PC-3 (cell line): Measurements from ENCODE around the gene OVOL2. TPM values are rescaled to one million over a fixed set of nuclear protein-coding genes. Genes with fewer than 3 reads are reported as not detected.
A peak's percentile ranks its signal among the peaks of the same experiment; 100 is the strongest.
"Not testable (repeated sequence)": the region's sequence is repeated elsewhere in the genome, so short reads cannot be mapped to it uniquely, and the experiment has no call there.

Experiments
- ATAC-seq: fragments of 200-7000 bp; cut with Tn5 transposase; 2 replicates; pipeline ENCODE4 v1.9.1; 2020; ENCODE audit warnings: mild to moderate bottlenecking, moderate library complexity
- BruUV-seq: library from RNA; stranded (reverse); fragments of 400-500 nt; replicated peaks from 2 replicates; lab custom pipeline; 2021; lab: Mats Ljungman, UMichigan
- CTCF ChIA-PET: fragments of 300-600 bp; sonication (Branson Sonifier 250); formaldehyde crosslinking; loops from one replicate; lab custom pipeline; 2022; ENCODE audit warnings: antibody characterized with exemption; lab: Charles Lee
- POLR2A ChIA-PET: fragments of 300-600 bp; sonication (Branson Sonifier 250); formaldehyde crosslinking; loops from one replicate; lab custom pipeline; 2022; ENCODE audit warnings: antibody characterized with exemption; ENCODE audit not compliant: unreplicated experiment; lab: Charles Lee
- DNase-seq: peaks from one replicate; pipeline ENCODE4 v3.0.0-alpha.2; 2015
- H2AFZ ChIP-seq: fragments of 300-600 bp; sonication (generic); 2 replicates; pipeline ENCODE4 v1.6.0; 2016; ENCODE audit warnings: antibody characterized with exemption, low read length
- H3F3A ChIP-seq: fragments of 300-600 bp; sonication (generic); one replicate; pipeline ENCODE4 v1.6.0; 2017; ENCODE audit warnings: antibody characterized with exemption, low read length, control low read depth, mild to moderate bottlenecking; ENCODE audit not compliant: unreplicated experiment
- H3K27ac ChIP-seq: fragments of 300-600 bp; sonication (generic); 2 replicates; pipeline ENCODE4 v1.5.1; 2016; ENCODE audit warnings: mild to moderate bottlenecking, low read length
- H3K27me3 ChIP-seq: fragments of 300-600 bp; sonication (generic); 2 replicates; pipeline ENCODE4 v1.6.1; 2016; ENCODE audit warnings: low read length, mixed read lengths
- H3K36me3 ChIP-seq: fragments of 300-600 bp; sonication (generic); 2 replicates; pipeline ENCODE4 v1.6.1; 2016; ENCODE audit warnings: low read depth, mixed run types, low read length, mixed read lengths
- H3K4me1 ChIP-seq: fragments of 300-600 bp; sonication (generic); 2 replicates; pipeline ENCODE4 v1.5.1; 2016; ENCODE audit warnings: low read length; ENCODE audit not compliant: insufficient read depth
- H3K4me2 ChIP-seq: fragments of 300-600 bp; sonication (generic); 2 replicates; pipeline ENCODE4 v1.6.0; 2016; ENCODE audit warnings: low read length
- H3K4me3 ChIP-seq: fragments of 300-600 bp; sonication (generic); 2 replicates; pipeline ENCODE4 v1.5.1; 2016; ENCODE audit warnings: mild to moderate bottlenecking, low read length, mixed read lengths
- H3K79me2 ChIP-seq: fragments of 300-600 bp; sonication (generic); 2 replicates; pipeline ENCODE4 v1.6.1; 2017; ENCODE audit warnings: low read length, mixed read lengths
- H3K9ac ChIP-seq: fragments of 300-600 bp; sonication (generic); 2 replicates; pipeline ENCODE4 v1.6.0; 2016; ENCODE audit warnings: mild to moderate bottlenecking, low read length
- H3K9me2 ChIP-seq: fragments of 300-600 bp; sonication (generic); replicated peaks from 2 replicates; pipeline ENCODE4 v1.6.1; 2016; ENCODE audit warnings: mixed run types, low read length, mixed read lengths
- H3K9me3 ChIP-seq: fragments of 300-600 bp; sonication (generic); 2 replicates; pipeline ENCODE4 v1.6.1; 2016; ENCODE audit warnings: low read length, mixed read lengths
- H4K20me1 ChIP-seq: fragments of 300-600 bp; sonication (generic); 2 replicates; pipeline ENCODE4 v1.6.1; 2016; ENCODE audit warnings: low read length, mixed read lengths
- EZH2 ChIP-seq: fragments of 300-600 bp; sonication (generic); IDR thresholded peaks from one replicate; pipeline ENCODE4 v1.6.1; 2017; ENCODE audit warnings: antibody characterized with exemption, mild to moderate bottlenecking, low read length; ENCODE audit not compliant: unreplicated experiment
- EZH2phosphoT487 ChIP-seq: fragments of 300-600 bp; sonication (generic); IDR thresholded peaks from 2 replicates; pipeline ENCODE4 v1.6.1; 2018; ENCODE audit warnings: mild to moderate bottlenecking, antibody characterized with exemption, low read length, borderline replicate concordance
- intact Hi-C: fragments of 100-400 bp; cut with micrococcal nuclease; formaldehyde crosslinking; loops from 2 replicates; pipeline ENCODE4 v1.9.0; 2023
- total RNA-seq: library from RNA; depleted of rRNA; stranded (reverse); fragments of >200 nt; gene quantifications from 2 replicates; pipeline ENCODE4 v1.2.3, GENCODE V29; 2014
- TF ChIP-seq, protein P1 (sequence below): fragments of 300-600 bp; sonication (generic); conservative IDR thresholded peaks from 2 replicates; pipeline ENCODE4 v1.5.1; 2017; ENCODE audit warnings: antibody characterized with exemption, low read depth, mild to moderate bottlenecking, low read length

The OVOL2 gene
- total RNA-seq, 1 experiment from 2014 or later: 23.1 TPM

DNA sequence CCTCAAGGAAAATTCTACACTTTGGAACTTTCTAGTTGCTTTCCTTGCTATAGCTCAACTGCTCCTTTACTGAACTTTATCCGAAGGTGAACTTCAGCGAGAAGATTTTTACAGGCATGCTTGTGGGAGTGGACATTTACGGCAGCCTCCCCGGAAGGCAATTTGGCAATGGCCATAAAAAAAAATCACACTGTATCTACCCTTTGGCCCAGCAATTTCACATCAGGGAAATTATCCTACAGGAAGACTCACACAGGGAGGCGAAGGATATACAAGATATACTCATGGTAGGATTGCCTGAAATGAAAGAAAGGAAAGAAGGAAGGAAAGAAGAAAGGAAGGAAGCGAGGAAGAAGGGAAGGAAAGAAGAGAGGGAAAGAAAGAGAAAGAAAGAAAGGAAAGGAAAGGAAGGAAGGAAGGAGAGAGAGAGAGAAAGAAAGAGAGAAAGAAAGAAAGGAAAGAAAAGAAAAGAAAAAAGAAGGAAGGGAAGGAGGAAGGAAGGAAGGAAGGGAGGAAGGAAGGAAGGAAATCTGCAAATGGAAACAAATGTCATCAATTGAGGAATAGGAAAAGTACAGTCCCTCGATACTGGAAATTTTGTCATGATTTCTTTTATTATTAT is 25.7 kb downstream of the OVOL2 start:
- no peak overlapping the region for H3K27ac ChIP-seq
- no peaks in the 10 kb centered on the region for H3K27me3 ChIP-seq
- ATAC-seq (no peak), DNase-seq (no peak)
- no peaks in the 10 kb centered on the region for H4K20me1 ChIP-seq
- no peak overlapping the region for H3K4me2 ChIP-seq
- H2AFZ ChIP-seq: no peak overlapping the region
- H3K9me2 ChIP-seq: no peaks in the 10 kb centered on the region
- H3K36me3 ChIP-seq: peaks cover 5% of the 10 kb centered on the region; the same call in 1 of the 2 replicates
- POLR2A ChIA-PET: no interaction called here
- no peaks in the 10 kb centered on the region for H3K79me2 ChIP-seq
- no peak overlapping the region for H3K4me3 ChIP-seq
- intact Hi-C loops: no loop called here
- BruUV-seq: no TSS peak
- CTCF ChIA-PET: no interaction called here
- TF ChIP-seq, protein P1, sequence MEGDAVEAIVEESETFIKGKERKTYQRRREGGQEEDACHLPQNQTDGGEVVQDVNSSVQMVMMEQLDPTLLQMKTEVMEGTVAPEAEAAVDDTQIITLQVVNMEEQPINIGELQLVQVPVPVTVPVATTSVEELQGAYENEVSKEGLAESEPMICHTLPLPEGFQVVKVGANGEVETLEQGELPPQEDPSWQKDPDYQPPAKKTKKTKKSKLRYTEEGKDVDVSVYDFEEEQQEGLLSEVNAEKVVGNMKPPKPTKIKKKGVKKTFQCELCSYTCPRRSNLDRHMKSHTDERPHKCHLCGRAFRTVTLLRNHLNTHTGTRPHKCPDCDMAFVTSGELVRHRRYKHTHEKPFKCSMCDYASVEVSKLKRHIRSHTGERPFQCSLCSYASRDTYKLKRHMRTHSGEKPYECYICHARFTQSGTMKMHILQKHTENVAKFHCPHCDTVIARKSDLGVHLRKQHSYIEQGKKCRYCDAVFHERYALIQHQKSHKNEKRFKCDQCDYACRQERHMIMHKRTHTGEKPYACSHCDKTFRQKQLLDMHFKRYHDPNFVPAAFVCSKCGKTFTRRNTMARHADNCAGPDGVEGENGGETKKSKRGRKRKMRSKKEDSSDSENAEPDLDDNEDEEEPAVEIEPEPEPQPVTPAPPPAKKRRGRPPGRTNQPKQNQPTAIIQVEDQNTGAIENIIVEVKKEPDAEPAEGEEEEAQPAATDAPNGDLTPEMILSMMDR: no peak
- TF ChIP-seq EZH2phosphoT487 (no peak), EZH2 (no peak)
- no peaks in the 10 kb centered on the region for H3K9me3 ChIP-seq
- H3K4me1 ChIP-seq: peaks cover under 1% of the 10 kb centered on the region; the same call in 1 of the 2 replicates
- H3F3A ChIP-seq: no peaks in the 10 kb centered on the region
- no peak overlapping the region for H3K9ac ChIP-seq

DNA sequence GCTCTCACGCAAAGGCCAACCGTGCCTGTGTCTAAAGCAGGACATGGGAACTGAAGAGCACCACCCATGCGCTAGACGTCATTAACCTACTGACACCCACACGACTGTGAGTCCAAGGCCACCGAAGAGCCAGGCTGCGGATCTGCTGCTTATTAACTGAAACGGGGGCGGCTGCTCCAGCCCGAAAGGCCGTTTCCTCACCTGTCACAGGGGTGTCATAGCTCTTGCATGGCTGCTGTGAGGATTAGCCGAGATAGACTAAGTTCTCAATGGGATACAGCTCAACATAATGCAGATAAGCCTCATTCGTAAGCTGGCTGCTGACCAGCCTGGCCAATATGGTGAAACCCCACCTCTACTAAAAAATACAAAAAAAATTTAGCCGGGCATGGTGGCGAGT is 26.7 kb downstream of the OVOL2 start:
- H3K4me1 ChIP-seq: peaks cover 4% of the 10 kb centered on the region; the same call in 1 of the 2 replicates
- H3K9me2 ChIP-seq: no peaks in the 10 kb centered on the region
- no TSS peak for BruUV-seq
- H3K79me2 ChIP-seq: no peaks in the 10 kb centered on the region
- H3K4me2 ChIP-seq: no peak overlapping the region
- CTCF ChIA-PET: interaction anchor here (0.6 kb wide), 1 partner anchor 116 kb away, joined by 4 read pairs; no protein-coding TSS in a partner anchor
- no peak overlapping the region for H3K9ac ChIP-seq
- H3K27ac ChIP-seq: no peak overlapping the region
- no peaks in the 10 kb centered on the region for H3K9me3 ChIP-seq
- intact Hi-C loops: no loop called here
- no peaks in the 10 kb centered on the region for H3K27me3 ChIP-seq
- ATAC-seq: no peak
- no peak for DNase-seq
- H3K4me3 ChIP-seq: no peak overlapping the region
- no peaks in the 10 kb centered on the region for H4K20me1 ChIP-seq
- no peak overlapping the region for H2AFZ ChIP-seq
- no peaks in the 10 kb centered on the region for H3F3A ChIP-seq
- TF ChIP-seq EZH2 (no peak), EZH2phosphoT487 (no peak)
- TF ChIP-seq, protein P1: no peak
- POLR2A ChIA-PET: no interaction called here
- peaks cover 9% of the 10 kb centered on the region; the same call in 1 of the 2 replicates for H3K36me3 ChIP-seq

DNA sequence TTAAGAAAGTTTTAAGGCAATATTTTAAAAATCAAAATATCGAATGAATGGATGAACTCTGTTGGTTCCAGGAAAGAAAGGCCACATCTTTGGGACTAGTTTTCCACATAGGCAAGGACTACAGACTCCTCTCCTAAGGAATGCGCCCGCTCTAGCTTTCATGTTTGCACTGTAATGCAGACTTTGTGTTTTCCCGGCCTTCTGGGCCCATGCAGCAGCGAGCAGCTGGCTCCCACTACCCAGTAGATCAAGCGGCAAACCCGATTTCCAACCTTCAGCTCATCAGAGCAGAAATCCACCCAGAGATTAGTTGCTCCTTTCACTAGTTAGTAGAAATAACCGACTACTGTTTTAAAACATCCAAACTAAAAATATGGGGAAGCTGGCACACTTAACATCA is 27.7 kb downstream of the OVOL2 start:
- no peaks in the 10 kb centered on the region for H3K9me3 ChIP-seq
- no peak for ATAC-seq
- no peak overlapping the region for H3K27ac ChIP-seq
- no TSS peak for BruUV-seq
- H4K20me1 ChIP-seq: no peaks in the 10 kb centered on the region
- no peak for TF ChIP-seq EZH2
- TF ChIP-seq, protein P1: no peak
- no peak for TF ChIP-seq EZH2phosphoT487
- intact Hi-C loops: no loop called here
- H3K27me3 ChIP-seq: no peaks in the 10 kb centered on the region
- peaks cover 9% of the 10 kb centered on the region; the same call in 1 of the 2 replicates for H3K36me3 ChIP-seq
- no peaks in the 10 kb centered on the region for H3K79me2 ChIP-seq
- ChIA-PET CTCF (no interaction called here), POLR2A (no interaction called here)
- no peak for DNase-seq
- H2AFZ ChIP-seq: no peak overlapping the region
- no peak overlapping the region for H3K4me2 ChIP-seq
- peaks cover 4% of the 10 kb centered on the region; the same call in 1 of the 2 replicates for H3K4me1 ChIP-seq
- no peaks in the 10 kb centered on the region for H3K9me2 ChIP-seq
- no peak overlapping the region for H3K4me3 ChIP-seq
- no peaks in the 10 kb centered on the region for H3F3A ChIP-seq
- H3K9ac ChIP-seq: no peak overlapping the region

DNA sequence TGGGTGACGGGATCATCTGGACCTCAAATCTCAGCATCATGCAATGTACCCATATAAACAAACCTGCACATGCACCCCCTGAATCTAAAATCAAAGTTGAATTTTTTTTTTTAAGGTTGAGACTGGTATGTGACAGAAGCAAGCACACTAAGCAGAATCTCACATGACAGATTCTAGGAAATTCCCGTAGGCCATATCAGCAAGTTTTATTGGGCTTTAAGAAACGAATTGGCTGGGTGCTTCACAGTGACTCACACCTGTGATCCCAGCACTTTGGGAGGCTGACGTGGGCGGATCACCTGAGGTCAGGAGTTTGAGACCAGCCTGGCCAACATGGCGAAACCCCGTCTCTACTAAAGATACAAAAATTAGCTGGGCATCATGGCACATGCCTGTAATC is 30.7 kb downstream of the OVOL2 start:
- H4K20me1 ChIP-seq, ATAC-seq, H3K4me2 ChIP-seq, H3K9me2 ChIP-seq, H3K4me1 ChIP-seq, H3K9me3 ChIP-seq, H2AFZ ChIP-seq, H3F3A ChIP-seq, H3K4me3 ChIP-seq, intact Hi-C loops, POLR2A ChIA-PET, H3K27me3 ChIP-seq, H3K9ac ChIP-seq, BruUV-seq, CTCF ChIA-PET, H3K79me2 ChIP-seq: not testable (repeated sequence)
- Histone ChIP-seq H3K27ac (peak overlapping the region; percentile 29; the same call in 1 of the 2 replicates), H3K36me3 (peaks cover 24% of the 10 kb centered on the region)
- DNase-seq: peak; percentile 61
